Measurements from ENCODE around the gene OSBPL1A. TPM values are rescaled to one million over a fixed set of nuclear protein-coding genes. Genes with fewer than 3 reads are reported as not detected.

The OSBPL1A gene
- total and polyA plus RNA-seq, 5 experiments from 2014 or later: 1.3 to 2.4 (median 1.7) TPM

GRCh38 chr18:24196764-24197163 is 200.9 kb downstream of the OSBPL1A start:
- Mint-ChIP-seq H3K36me3 (no peaks in the 10 kb centered on the region), H3K4me1 (no peaks in the 10 kb centered on the region), H3K4me3 (no peak overlapping the region), H3K9me3 (no peaks in the 10 kb centered on the region), H3K27me3 (peaks cover 0 to 3% (median 0%) of the 10 kb centered on the region in 5 donors), H3K27ac (no peak overlapping the region)
- ATAC-seq (no peak), DNase-seq (no peak)
- POLR2A ChIA-PET: no interaction called here

DNA sequence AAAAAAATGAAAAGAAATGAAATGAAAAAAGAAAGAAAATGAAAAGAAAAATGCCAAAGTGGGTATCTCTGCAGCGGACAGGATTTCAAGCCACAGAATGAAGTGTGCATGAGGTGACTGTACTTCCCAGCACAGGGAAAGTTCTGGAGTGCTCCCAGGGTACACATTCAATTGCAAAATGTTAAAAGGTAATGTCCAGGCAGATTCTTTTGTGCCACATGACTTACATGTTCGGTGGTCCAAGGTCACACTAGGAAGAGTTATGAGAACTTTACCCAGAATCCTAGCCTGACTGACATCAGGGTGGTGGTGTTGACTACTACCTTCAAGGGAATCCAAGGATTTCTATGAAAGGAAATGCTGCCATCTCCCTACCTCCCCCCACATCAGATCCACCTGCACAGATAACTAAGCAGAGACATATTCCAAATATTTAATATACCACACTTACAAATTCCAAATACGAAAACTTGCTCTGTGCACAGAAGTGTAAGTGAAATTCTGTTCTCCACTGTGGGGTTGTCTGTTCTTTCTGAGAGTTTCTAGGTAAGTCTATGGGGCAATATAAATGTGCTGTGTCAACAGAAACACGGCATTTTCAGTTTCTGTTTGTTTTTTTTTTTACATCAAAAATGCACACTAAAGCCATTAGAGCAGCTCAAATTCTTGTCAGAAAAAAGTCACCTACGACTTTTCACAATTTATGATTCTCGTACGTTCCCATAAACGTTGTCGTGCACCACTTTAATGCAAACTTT is 202.1 kb downstream of the OSBPL1A start:
- ATAC-seq: no peak
- no peaks in the 10 kb centered on the region for H3K9me3 Mint-ChIP-seq
- H3K4me3 Mint-ChIP-seq: no peak overlapping the region
- H3K36me3 Mint-ChIP-seq: no peaks in the 10 kb centered on the region
- POLR2A ChIA-PET: no interaction called here
- DNase-seq: no peak
- peaks cover 0 to 3% (median 0%) of the 10 kb centered on the region in 5 donors for H3K27me3 Mint-ChIP-seq
- H3K27ac Mint-ChIP-seq: no peak overlapping the region
- H3K4me1 Mint-ChIP-seq: no peaks in the 10 kb centered on the region

DNA sequence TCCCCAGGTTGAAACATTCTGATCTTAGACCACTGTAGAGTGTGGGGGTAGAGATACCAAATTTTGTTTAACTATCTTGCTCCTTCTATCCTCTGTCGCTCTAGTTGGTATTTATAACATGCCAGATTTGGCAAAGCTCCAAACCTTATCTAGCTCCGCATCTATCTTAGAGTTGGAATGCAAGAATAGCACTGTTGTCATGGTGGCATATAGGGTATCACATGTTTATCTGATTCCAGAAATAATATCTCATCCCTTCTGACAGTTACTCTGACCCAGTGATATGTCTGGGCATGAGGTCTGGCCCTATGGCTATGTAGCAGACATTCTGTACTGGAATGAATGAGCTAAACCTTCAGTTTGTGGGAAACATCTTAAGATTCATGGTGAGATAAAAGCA is 207.0 kb downstream of the OSBPL1A start:
- Mint-ChIP-seq H3K4me1 (peaks cover 0 to 9% (median 0%) of the 10 kb centered on the region in 4 donors), H3K9me3 (no peaks in the 10 kb centered on the region), H3K27me3 (peaks cover 0 to 7% (median 0%) of the 10 kb centered on the region in 5 donors), H3K4me3 (no peak overlapping the region), H3K27ac (peak overlapping the region in 1 of 10 donors; percentile 54), H3K36me3 (peaks cover 0 to 2% (median 2%) of the 10 kb centered on the region in 3 donors)
- POLR2A ChIA-PET: no interaction called here
- ATAC-seq: no peak
- DNase-seq: no peak

DNA sequence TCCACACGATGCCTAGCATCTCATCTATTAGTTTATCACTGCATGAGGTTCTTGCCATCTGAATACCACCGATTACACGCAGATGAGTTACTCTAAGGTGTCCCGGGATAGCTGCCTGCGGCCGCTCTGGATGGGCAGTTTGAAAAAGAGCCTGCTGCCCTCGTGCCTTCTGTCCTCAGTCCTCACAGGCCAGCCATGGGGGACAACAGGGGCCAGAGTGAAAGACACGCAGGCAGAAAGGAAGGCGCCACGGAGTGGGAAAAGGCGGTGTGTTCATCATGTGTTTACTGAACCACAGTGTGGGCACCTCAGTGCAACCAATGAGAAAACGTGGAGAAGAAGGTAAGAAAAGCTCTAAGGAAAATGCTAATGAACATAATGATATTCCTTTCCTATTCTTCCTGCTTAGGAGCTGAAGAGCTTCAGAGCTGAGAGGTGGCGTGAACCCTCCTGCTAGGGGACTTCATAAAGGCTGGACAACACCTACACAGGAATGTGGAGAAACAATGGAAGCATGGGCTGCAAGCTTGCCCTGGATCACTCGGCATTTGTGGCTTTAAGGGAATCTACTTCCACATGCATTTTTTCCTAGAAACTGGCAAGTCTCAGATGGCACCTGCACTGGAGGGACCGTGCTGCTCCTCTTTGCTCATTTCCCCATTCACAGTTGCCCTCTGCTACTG is 207.8 kb downstream of the OSBPL1A start:
- H3K4me3 Mint-ChIP-seq: no peak overlapping the region
- ATAC-seq: no peak
- no peak overlapping the region for H3K27ac Mint-ChIP-seq
- H3K36me3 Mint-ChIP-seq: peaks cover 0 to 4% (median 2%) of the 10 kb centered on the region in 3 donors
- peaks cover 0 to 9% (median 0%) of the 10 kb centered on the region in 4 donors for H3K4me1 Mint-ChIP-seq
- POLR2A ChIA-PET: no interaction called here
- DNase-seq: no peak
- peaks cover 0 to 7% (median 0%) of the 10 kb centered on the region in 5 donors for H3K27me3 Mint-ChIP-seq
- no peaks in the 10 kb centered on the region for H3K9me3 Mint-ChIP-seq

GRCh38 chr18:24189007-24189528 is 208.6 kb downstream of the OSBPL1A start:
- peaks cover 0 to 4% (median 2%) of the 10 kb centered on the region in 3 donors for H3K36me3 Mint-ChIP-seq
- peaks cover 0 to 9% (median 0%) of the 10 kb centered on the region in 4 donors for H3K4me1 Mint-ChIP-seq
- POLR2A ChIA-PET: no interaction called here
- H3K27me3 Mint-ChIP-seq: peaks cover 0 to 8% (median 3%) of the 10 kb centered on the region in 5 donors
- no peak overlapping the region for H3K27ac Mint-ChIP-seq
- no peak overlapping the region for H3K4me3 Mint-ChIP-seq
- DNase-seq (no peak), ATAC-seq (no peak)
- H3K9me3 Mint-ChIP-seq: no peaks in the 10 kb centered on the region

GRCh38 chr18:24188120-24188519 is 209.5 kb downstream of the OSBPL1A start:
- DNase-seq: no peak
- Mint-ChIP-seq H3K36me3 (peaks cover 0 to 4% (median 2%) of the 10 kb centered on the region in 3 donors), H3K4me1 (peaks cover 0 to 9% (median 0%) of the 10 kb centered on the region in 4 donors), H3K9me3 (no peaks in the 10 kb centered on the region), H3K27ac (no peak overlapping the region), H3K27me3 (peaks cover 0 to 8% (median 3%) of the 10 kb centered on the region in 5 donors), H3K4me3 (no peak overlapping the region)
- ATAC-seq: no peak
- POLR2A ChIA-PET: no interaction called here

DNA sequence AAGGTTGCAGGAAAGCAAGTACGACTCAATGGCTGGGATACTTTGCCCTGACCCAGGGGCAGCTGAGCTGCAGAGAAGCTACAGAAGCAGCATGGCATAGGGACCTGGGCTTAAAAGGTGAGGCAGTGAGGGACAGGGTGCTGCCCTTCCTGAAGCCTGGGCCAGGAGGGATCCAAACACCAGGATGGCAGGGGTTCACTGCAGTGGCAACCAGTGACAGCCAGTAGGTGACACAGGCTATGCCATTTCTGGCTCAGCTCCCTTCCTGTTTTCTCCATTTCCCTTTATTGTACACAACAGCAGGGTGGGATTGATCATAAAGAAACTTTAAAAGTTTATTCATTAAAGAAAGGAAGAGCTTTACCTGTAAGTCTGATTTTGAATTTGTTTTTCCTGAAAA is 209.9 kb downstream of the OSBPL1A start:
- ATAC-seq (no peak), DNase-seq (no peak)
- Mint-ChIP-seq H3K4me3 (no peak overlapping the region), H3K27ac (no peak overlapping the region), H3K4me1 (peaks cover 0 to 9% (median 0%) of the 10 kb centered on the region in 4 donors), H3K36me3 (peaks cover 0 to 4% (median 2%) of the 10 kb centered on the region in 3 donors), H3K9me3 (no peaks in the 10 kb centered on the region), H3K27me3 (peaks cover 0 to 8% (median 3%) of the 10 kb centered on the region in 5 donors)
- POLR2A ChIA-PET: no interaction called here

- H3K4me3 Mint-ChIP-seq: peak overlapping the region in 1 of 10 donors; percentile 54
- ATAC-seq: no peak
- no peak overlapping the region for H3K27ac Mint-ChIP-seq
- no peak for DNase-seq
- H3K36me3 Mint-ChIP-seq: peaks cover 0 to 4% (median 2%) of the 10 kb centered on the region in 3 donors
- H3K27me3 Mint-ChIP-seq: peaks cover 0 to 8% (median 3%) of the 10 kb centered on the region in 5 donors
- H3K9me3 Mint-ChIP-seq: no peaks in the 10 kb centered on the region
- peaks cover 0 to 9% (median 0%) of the 10 kb centered on the region in 4 donors for H3K4me1 Mint-ChIP-seq
- POLR2A ChIA-PET: no interaction called here
Observed at GRCh38 chr18:24187049-24187448, 210.6 kb downstream of the OSBPL1A start.

- H3K4me1 Mint-ChIP-seq: peaks cover 0 to 9% (median 0%) of the 10 kb centered on the region in 4 donors
- H3K36me3 Mint-ChIP-seq: peaks cover 0 to 4% (median 2%) of the 10 kb centered on the region in 3 donors
- POLR2A ChIA-PET: no interaction called here
- no peak overlapping the region for H3K4me3 Mint-ChIP-seq
- DNase-seq: no peak
- H3K27me3 Mint-ChIP-seq: peaks cover 0 to 8% (median 3%) of the 10 kb centered on the region in 5 donors
- no peak overlapping the region for H3K27ac Mint-ChIP-seq
- no peaks in the 10 kb centered on the region for H3K9me3 Mint-ChIP-seq
- ATAC-seq: no peak
Observed at GRCh38 chr18:24185805-24186204, 211.8 kb downstream of the OSBPL1A start.

DNA sequence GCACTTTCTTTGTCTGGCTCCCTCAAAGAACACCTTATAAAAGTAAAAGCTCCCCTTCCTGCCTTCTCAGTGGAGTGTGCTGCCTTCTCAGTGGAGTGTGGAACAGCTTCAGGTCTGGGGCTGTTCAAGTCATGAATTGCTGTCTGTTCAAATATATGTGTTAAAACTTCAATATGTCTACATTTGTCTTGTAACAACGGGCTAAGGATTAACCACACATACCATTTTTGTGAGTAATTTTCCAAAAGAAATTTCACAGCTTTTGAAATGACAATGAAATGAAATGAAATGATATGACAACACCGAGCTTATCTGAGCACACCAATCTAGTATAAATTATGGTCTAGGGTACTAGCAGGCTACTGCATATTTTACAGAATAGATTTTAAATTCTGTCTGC is 215.8 kb downstream of the OSBPL1A start:
- H3K4me3 Mint-ChIP-seq: no peak overlapping the region
- H3K36me3 Mint-ChIP-seq: peaks cover 0 to 4% (median 0%) of the 10 kb centered on the region in 3 donors

GRCh38 chr18:24180048-24180447 is 217.6 kb downstream of the OSBPL1A start:
- no peak for DNase-seq
- POLR2A ChIA-PET: no interaction called here
- ATAC-seq: no peak
- Mint-ChIP-seq H3K27me3 (peaks cover 0 to 4% (median 0%) of the 10 kb centered on the region in 5 donors), H3K9me3 (no peaks in the 10 kb centered on the region), H3K4me1 (peaks cover 0 to 7% (median under 1%) of the 10 kb centered on the region in 4 donors), H3K36me3 (peaks cover 0 to 4% (median 0%) of the 10 kb centered on the region in 3 donors), H3K4me3 (no peak overlapping the region), H3K27ac (no peak overlapping the region)

More for the DNA sequence above, 215.8 kb downstream of the OSBPL1A start:
- ATAC-seq (no peak), DNase-seq (no peak)
- Mint-ChIP-seq H3K4me1 (peaks cover 0 to 2% (median under 1%) of the 10 kb centered on the region in 4 donors), H3K27ac (no peak overlapping the region), H3K27me3 (peaks cover 0 to 4% (median 0%) of the 10 kb centered on the region in 5 donors), H3K9me3 (no peaks in the 10 kb centered on the region)
- POLR2A ChIA-PET: no interaction called here

DNA sequence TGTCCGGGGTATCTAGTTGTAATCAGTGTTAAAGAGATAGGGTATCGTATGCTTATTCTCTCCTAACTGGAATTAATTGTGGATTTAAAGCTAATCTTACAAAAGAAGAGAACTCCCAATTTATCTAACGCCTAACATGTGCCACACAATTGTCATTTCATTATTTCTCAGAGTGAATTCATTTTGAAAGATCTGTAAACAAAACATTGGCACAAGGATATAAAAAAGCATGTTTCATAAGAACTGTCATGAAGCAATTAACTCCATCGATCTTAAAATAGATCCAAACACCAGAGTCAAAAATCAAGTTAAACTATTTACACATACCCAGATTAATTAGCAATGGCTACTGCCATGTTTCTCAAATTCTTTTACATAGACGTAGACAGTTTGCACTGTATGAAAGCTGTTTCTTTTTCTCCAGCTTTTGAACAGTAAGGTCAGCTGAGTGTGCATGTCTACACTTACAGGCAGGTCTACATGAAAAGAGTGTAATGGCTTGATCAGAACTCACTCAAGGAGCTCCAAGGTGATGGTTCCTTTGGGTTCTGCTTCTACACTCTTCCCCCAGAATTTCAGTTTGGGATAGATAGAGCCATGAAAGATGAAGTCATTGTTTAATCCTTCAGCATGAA is 220.0 kb downstream of the OSBPL1A start:
- POLR2A ChIA-PET: no interaction called here
- ATAC-seq (no peak), DNase-seq (no peak)
- Mint-ChIP-seq H3K36me3 (peaks cover 0 to 4% (median 3%) of the 10 kb centered on the region in 3 donors), H3K4me3 (no peak overlapping the region), H3K27me3 (peaks cover 0 to 4% (median 0%) of the 10 kb centered on the region in 5 donors), H3K9me3 (no peaks in the 10 kb centered on the region), H3K27ac (no peak overlapping the region), H3K4me1 (peaks cover 0 to 7% (median under 1%) of the 10 kb centered on the region in 4 donors)
